ENCODE data around the gene PALMD.

- no peak for TF ChIP-seq CTCF (IDR thresholded peaks at IDR 0.05)
- no peak for TF ChIP-seq POLR2A (IDR thresholded peaks at IDR 0.05)
- TF ChIP-seq POLR2AphosphoS5 (IDR thresholded peaks at IDR 0.05) = no peak
Measured at GRCh38 chr1:99639408-99639807, 6.5 kb upstream of the PALMD start.
